Measurements from ENCODE around the gene MFAP3L.

DNA sequence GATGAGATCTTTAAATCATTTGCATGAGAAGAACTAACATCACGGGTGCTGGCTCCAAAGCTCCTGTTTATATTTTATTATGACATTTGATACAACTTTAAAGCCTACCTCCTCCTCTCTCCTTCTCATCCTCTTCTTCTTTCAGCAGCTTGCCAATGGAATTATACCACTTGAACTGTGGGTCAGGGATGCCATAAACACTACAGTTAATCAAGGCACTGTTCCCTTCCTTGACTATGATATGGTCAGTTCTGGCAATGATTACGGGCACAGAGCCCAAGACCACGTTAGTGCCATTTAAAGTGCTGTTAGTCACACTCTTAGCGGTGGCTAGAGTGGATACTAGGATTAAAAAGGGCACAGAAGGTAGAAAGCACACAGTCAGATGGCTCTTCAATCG, 20.7 kb downstream of the MFAP3L start:
- TF ChIP-seq, protein P1, sequence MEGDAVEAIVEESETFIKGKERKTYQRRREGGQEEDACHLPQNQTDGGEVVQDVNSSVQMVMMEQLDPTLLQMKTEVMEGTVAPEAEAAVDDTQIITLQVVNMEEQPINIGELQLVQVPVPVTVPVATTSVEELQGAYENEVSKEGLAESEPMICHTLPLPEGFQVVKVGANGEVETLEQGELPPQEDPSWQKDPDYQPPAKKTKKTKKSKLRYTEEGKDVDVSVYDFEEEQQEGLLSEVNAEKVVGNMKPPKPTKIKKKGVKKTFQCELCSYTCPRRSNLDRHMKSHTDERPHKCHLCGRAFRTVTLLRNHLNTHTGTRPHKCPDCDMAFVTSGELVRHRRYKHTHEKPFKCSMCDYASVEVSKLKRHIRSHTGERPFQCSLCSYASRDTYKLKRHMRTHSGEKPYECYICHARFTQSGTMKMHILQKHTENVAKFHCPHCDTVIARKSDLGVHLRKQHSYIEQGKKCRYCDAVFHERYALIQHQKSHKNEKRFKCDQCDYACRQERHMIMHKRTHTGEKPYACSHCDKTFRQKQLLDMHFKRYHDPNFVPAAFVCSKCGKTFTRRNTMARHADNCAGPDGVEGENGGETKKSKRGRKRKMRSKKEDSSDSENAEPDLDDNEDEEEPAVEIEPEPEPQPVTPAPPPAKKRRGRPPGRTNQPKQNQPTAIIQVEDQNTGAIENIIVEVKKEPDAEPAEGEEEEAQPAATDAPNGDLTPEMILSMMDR (IDR thresholded peaks at IDR 0.05), result no peak
- no peak for TF ChIP-seq POLR2A (IDR thresholded peaks at IDR 0.05)
